ENCODE results near the gene HMGCS2. TPM values are rescaled to one million over a fixed set of nuclear protein-coding genes. Genes with fewer than 3 reads are reported as not detected.

Gene HMGCS2
- total RNA-seq, 1 donor from 2014 or later: not detected

DNA sequence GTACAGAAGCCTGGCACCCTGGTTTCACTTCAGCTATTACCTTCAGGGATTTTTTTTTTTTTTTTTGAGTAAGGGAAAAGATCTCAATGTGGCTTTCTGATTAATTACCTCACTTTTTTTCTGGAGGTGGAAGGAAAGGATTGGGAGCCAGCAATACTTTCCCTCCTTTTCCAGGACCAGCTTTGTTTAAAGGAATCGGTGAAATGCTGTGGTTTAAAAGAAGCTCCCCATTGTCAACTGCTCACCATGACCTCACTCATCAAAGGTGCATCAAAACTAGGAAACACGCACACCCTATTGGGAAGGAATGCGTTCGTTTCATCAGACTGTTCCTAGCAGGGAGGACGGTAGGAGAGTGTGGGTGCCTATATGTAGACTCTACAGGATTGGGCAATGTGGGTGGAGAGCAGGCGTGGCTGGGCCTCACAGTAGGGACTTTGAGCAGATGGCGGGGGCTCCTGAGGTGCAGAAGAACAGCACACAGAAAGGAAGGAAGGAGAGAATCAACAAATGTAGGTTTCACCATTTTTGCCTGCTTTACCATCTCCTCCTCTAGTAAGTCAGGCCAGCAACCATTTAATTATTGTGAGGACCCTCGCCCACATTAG, 44.0 kb downstream of the HMGCS2 start:
- no peak for DNase-seq (ENCODE audit: low read depth)
- Histone ChIP-seq H3K27me3 (ENCODE audit: control insufficient read depth, insufficient read depth, low read length) (no peaks in the 10 kb centered on the region), H3K4me3 (ENCODE audit: low read depth, low read length) (no peak overlapping the region), H3K36me3 (ENCODE audit: control insufficient read depth, insufficient read depth, low read length) (no peaks in the 10 kb centered on the region)
- TF ChIP-seq, protein P1, sequence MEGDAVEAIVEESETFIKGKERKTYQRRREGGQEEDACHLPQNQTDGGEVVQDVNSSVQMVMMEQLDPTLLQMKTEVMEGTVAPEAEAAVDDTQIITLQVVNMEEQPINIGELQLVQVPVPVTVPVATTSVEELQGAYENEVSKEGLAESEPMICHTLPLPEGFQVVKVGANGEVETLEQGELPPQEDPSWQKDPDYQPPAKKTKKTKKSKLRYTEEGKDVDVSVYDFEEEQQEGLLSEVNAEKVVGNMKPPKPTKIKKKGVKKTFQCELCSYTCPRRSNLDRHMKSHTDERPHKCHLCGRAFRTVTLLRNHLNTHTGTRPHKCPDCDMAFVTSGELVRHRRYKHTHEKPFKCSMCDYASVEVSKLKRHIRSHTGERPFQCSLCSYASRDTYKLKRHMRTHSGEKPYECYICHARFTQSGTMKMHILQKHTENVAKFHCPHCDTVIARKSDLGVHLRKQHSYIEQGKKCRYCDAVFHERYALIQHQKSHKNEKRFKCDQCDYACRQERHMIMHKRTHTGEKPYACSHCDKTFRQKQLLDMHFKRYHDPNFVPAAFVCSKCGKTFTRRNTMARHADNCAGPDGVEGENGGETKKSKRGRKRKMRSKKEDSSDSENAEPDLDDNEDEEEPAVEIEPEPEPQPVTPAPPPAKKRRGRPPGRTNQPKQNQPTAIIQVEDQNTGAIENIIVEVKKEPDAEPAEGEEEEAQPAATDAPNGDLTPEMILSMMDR (IDR thresholded peaks at IDR 0.05; ENCODE audit: insufficient read depth, low read length, poor library complexity, severe bottlenecking): no peak

- TF ChIP-seq, protein P1 (IDR thresholded peaks at IDR 0.05; ENCODE audit: insufficient read depth, low read length, poor library complexity, severe bottlenecking): no peak
- no peak overlapping the region for H3K4me3 ChIP-seq (ENCODE audit: low read depth, low read length)
- H3K36me3 ChIP-seq (ENCODE audit: control insufficient read depth, insufficient read depth, low read length): no peaks in the 10 kb centered on the region
- no peak for DNase-seq (ENCODE audit: low read depth)
- H3K27me3 ChIP-seq (ENCODE audit: control insufficient read depth, insufficient read depth, low read length): no peaks in the 10 kb centered on the region
Observed at GRCh38 chr1:119721896-119722295, 46.8 kb downstream of the HMGCS2 start.

- Histone ChIP-seq H3K27me3 (ENCODE audit: control insufficient read depth, insufficient read depth, low read length) (no peaks in the 10 kb centered on the region), H3K36me3 (ENCODE audit: control insufficient read depth, insufficient read depth, low read length) (no peaks in the 10 kb centered on the region), H3K4me3 (ENCODE audit: low read depth, low read length) (no peak overlapping the region)
- TF ChIP-seq, protein P1 (IDR thresholded peaks at IDR 0.05; ENCODE audit: insufficient read depth, low read length, poor library complexity, severe bottlenecking): no peak
- no peak for DNase-seq (ENCODE audit: low read depth)
Observed at GRCh38 chr1:119720866-119721440, 47.8 kb downstream of the HMGCS2 start.

DNA sequence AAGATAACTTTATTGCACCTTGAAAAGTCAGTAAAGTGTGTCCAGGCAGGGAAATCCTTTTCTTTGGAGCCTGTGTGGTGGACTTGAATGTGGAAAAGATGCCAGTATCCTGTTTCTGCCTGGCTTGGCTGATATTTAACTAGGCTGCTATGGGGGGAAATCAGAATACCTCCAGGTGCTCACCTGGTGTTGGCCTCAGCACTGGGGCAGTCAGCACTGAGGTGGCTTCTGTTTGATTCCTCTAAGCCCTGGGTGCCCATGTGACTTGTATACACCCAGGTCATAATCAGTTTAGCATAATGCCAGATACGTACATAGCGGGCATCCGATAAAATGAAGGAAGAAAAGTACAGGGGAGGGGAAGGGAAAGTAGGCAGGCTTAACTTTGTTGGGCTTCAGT, 49.7 kb downstream of the HMGCS2 start:
- no peak overlapping the region for H3K4me3 ChIP-seq (ENCODE audit: low read depth, low read length)
- TF ChIP-seq, protein P1 (IDR thresholded peaks at IDR 0.05; ENCODE audit: insufficient read depth, low read length, poor library complexity, severe bottlenecking): no peak
- no peak for DNase-seq (ENCODE audit: low read depth)
- no peaks in the 10 kb centered on the region for H3K27me3 ChIP-seq (ENCODE audit: control insufficient read depth, insufficient read depth, low read length)
- no peaks in the 10 kb centered on the region for H3K36me3 ChIP-seq (ENCODE audit: control insufficient read depth, insufficient read depth, low read length)

DNA sequence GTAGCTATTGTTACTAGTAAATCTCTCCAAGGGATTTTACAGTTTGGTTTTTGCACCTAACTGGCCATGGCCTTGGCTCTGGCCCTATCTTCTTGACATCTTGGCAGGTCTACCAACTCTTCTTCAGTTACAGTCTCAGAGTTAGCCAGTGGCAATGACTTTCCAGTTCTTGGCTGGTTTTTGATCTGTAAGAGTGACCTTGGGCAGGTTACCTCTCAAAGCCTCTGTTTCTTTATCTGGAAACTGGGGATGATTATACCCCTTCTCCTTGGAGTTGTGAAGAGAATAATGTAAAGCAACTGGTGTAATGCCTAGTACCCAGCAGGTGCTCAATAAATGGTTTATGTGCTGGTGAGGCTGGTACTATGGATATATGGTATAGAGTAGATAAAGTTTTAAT, 50.3 kb downstream of the HMGCS2 start:
- TF ChIP-seq, protein P1 (IDR thresholded peaks at IDR 0.05; ENCODE audit: insufficient read depth, low read length, poor library complexity, severe bottlenecking): no peak
- Histone ChIP-seq H3K36me3 (ENCODE audit: control insufficient read depth, insufficient read depth, low read length) (no peaks in the 10 kb centered on the region), H3K4me3 (ENCODE audit: low read depth, low read length) (no peak overlapping the region), H3K27me3 (ENCODE audit: control insufficient read depth, insufficient read depth, low read length) (no peaks in the 10 kb centered on the region)
- DNase-seq (ENCODE audit: low read depth): no peak

- Histone ChIP-seq H3K27me3 (ENCODE audit: control insufficient read depth, insufficient read depth, low read length) (no peaks in the 10 kb centered on the region), H3K4me3 (ENCODE audit: low read depth, low read length) (no peak overlapping the region), H3K36me3 (ENCODE audit: control insufficient read depth, insufficient read depth, low read length) (no peaks in the 10 kb centered on the region)
- no peak for DNase-seq (ENCODE audit: low read depth)
- TF ChIP-seq, protein P1 (IDR thresholded peaks at IDR 0.05; ENCODE audit: insufficient read depth, low read length, poor library complexity, severe bottlenecking): no peak
Observed at GRCh38 chr1:119715542-119715941, 53.2 kb downstream of the HMGCS2 start.

Measured in kidney epithelial cell (primary cell).